ENCODE data around the gene PCYT2. TPM values are rescaled to one million over a fixed set of nuclear protein-coding genes. Genes with fewer than 3 reads are reported as not detected.

PCYT2 gene
- total and polyA plus RNA-seq, 5 donors from 2014 or later, result 25.6 to 30.9 (median 28.0) TPM

GRCh38 chr17:81931557-81932332 is 20.5 kb upstream of the PCYT2 start:
- peak overlapping the region in 2 of 4 donors; percentile 51 to 78 for H3K4me3 Mint-ChIP-seq
- no peak for DNase-seq
- Histone ChIP-seq H3K27ac (ENCODE audit: insufficient read depth, low read length, poor library complexity, severe bottlenecking) (no peak overlapping the region), H3K4me3 (ENCODE audit: low read depth, low read length) (no peak overlapping the region), H3K27me3 (ENCODE audit: control insufficient read depth, insufficient read depth, low read length) (no peaks in the 10 kb centered on the region), H3K36me3 (ENCODE audit: control insufficient read depth, insufficient read depth, low read length) (no peaks in the 10 kb centered on the region), H3K4me1 (ENCODE audit: control insufficient read depth, insufficient read depth, low read length, poor library complexity, severe bottlenecking) (peaks cover 19% of the 10 kb centered on the region), H3K9me3 (ENCODE audit: control insufficient read depth in 2 of 2, low read length in 2 of 2) (no peaks in the 10 kb centered on the region)
- H3K36me3 Mint-ChIP-seq, result no peaks in the 10 kb centered on the region
- H3K4me1 Mint-ChIP-seq, result peaks cover 0 to 13% (median 0%) of the 10 kb centered on the region in 4 donors
- H3K27me3 Mint-ChIP-seq, result peaks cover 12% of the 10 kb centered on the region
- ATAC-seq (ENCODE audit: low read depth in 2 of 2), result no peak
- H3K9me3 Mint-ChIP-seq, result peaks cover 0 to 1% (median 0%) of the 10 kb centered on the region in 7 donors
- H3K27ac Mint-ChIP-seq, result no peak overlapping the region

- no peak overlapping the region for H3K4me3 ChIP-seq (ENCODE audit: low read depth, low read length)
- no peaks in the 10 kb centered on the region for H3K9me3 ChIP-seq (ENCODE audit: control insufficient read depth in 2 of 2, low read length in 2 of 2)
- peaks cover 22% of the 10 kb centered on the region for H3K4me1 ChIP-seq (ENCODE audit: control insufficient read depth, insufficient read depth, low read length, poor library complexity, severe bottlenecking)
- H3K27ac ChIP-seq (ENCODE audit: insufficient read depth, low read length, poor library complexity, severe bottlenecking), result no peak overlapping the region
- Mint-ChIP-seq H3K27me3 (peaks cover 12% of the 10 kb centered on the region), H3K4me3 (peak overlapping the region in 2 of 4 donors; percentile 78 to 90), H3K36me3 (no peaks in the 10 kb centered on the region), H3K4me1 (peaks cover 0 to 13% (median 4%) of the 10 kb centered on the region in 4 donors), H3K9me3 (peaks cover 0 to 1% (median 0%) of the 10 kb centered on the region in 7 donors), H3K27ac (no peak overlapping the region)
- H3K36me3 ChIP-seq (ENCODE audit: control insufficient read depth, insufficient read depth, low read length), result no peaks in the 10 kb centered on the region
- ATAC-seq (ENCODE audit: low read depth in 2 of 2), result no peak
- H3K27me3 ChIP-seq (ENCODE audit: control insufficient read depth, insufficient read depth, low read length), result no peaks in the 10 kb centered on the region
- DNase-seq, result no peak
Measured at GRCh38 chr17:81931189-81931556, 20.0 kb upstream of the PCYT2 start.

- no peaks in the 10 kb centered on the region for H3K9me3 ChIP-seq (ENCODE audit: control insufficient read depth in 2 of 2, low read length in 2 of 2)
- H3K36me3 Mint-ChIP-seq, result no peaks in the 10 kb centered on the region
- H3K27ac ChIP-seq (ENCODE audit: insufficient read depth, low read length, poor library complexity, severe bottlenecking), result no peak overlapping the region
- no peaks in the 10 kb centered on the region for H3K27me3 ChIP-seq (ENCODE audit: control insufficient read depth, insufficient read depth, low read length)
- H3K4me1 ChIP-seq (ENCODE audit: control insufficient read depth, insufficient read depth, low read length, poor library complexity, severe bottlenecking), result peaks cover 27% of the 10 kb centered on the region
- H3K4me3 ChIP-seq (ENCODE audit: low read depth, low read length), result no peak overlapping the region
- H3K4me3 Mint-ChIP-seq, result peak overlapping the region in 2 of 4 donors; percentile 78 to 90
- H3K27ac Mint-ChIP-seq, result no peak overlapping the region
- H3K4me1 Mint-ChIP-seq, result peaks cover 0 to 15% (median 7%) of the 10 kb centered on the region in 4 donors
- H3K27me3 Mint-ChIP-seq, result peaks cover 12% of the 10 kb centered on the region
- DNase-seq (no peak), ATAC-seq (ENCODE audit: low read depth in 2 of 2) (no peak)
- no peaks in the 10 kb centered on the region for H3K36me3 ChIP-seq (ENCODE audit: control insufficient read depth, insufficient read depth, low read length)
- peaks cover 0 to 1% (median 0%) of the 10 kb centered on the region in 7 donors for H3K9me3 Mint-ChIP-seq
Measured at GRCh38 chr17:81930142-81931125, 19.2 kb upstream of the PCYT2 start.

GRCh38 chr17:81929253-81930141 is 18.3 kb upstream of the PCYT2 start:
- Mint-ChIP-seq H3K36me3 (no peaks in the 10 kb centered on the region), H3K9me3 (peaks cover 0 to 1% (median 0%) of the 10 kb centered on the region in 7 donors), H3K27me3 (peaks cover 12% of the 10 kb centered on the region), H3K4me3 (peak overlapping the region in 3 of 4 donors; percentile 48 to 84 (median 52)), H3K27ac (peak overlapping the region in 1 of 3 donors; percentile 60), H3K4me1 (peaks cover 0 to 23% (median 7%) of the 10 kb centered on the region in 4 donors)
- Histone ChIP-seq H3K9me3 (ENCODE audit: control insufficient read depth in 2 of 2, low read length in 2 of 2) (no peaks in the 10 kb centered on the region), H3K4me3 (ENCODE audit: low read depth, low read length) (no peak overlapping the region), H3K36me3 (ENCODE audit: control insufficient read depth, insufficient read depth, low read length) (no peaks in the 10 kb centered on the region), H3K27me3 (ENCODE audit: control insufficient read depth, insufficient read depth, low read length) (no peaks in the 10 kb centered on the region), H3K27ac (ENCODE audit: insufficient read depth, low read length, poor library complexity, severe bottlenecking) (no peak overlapping the region), H3K4me1 (ENCODE audit: control insufficient read depth, insufficient read depth, low read length, poor library complexity, severe bottlenecking) (peaks cover 35% of the 10 kb centered on the region)
- ATAC-seq (ENCODE audit: low read depth in 2 of 2) (no peak), DNase-seq (no peak)

GRCh38 chr17:81928544-81929252 is 17.5 kb upstream of the PCYT2 start:
- Histone ChIP-seq H3K27me3 (ENCODE audit: control insufficient read depth, insufficient read depth, low read length) (no peaks in the 10 kb centered on the region), H3K27ac (ENCODE audit: insufficient read depth, low read length, poor library complexity, severe bottlenecking) (no peak overlapping the region), H3K9me3 (ENCODE audit: control insufficient read depth in 2 of 2, low read length in 2 of 2) (no peaks in the 10 kb centered on the region), H3K36me3 (ENCODE audit: control insufficient read depth, insufficient read depth, low read length) (no peaks in the 10 kb centered on the region), H3K4me3 (ENCODE audit: low read depth, low read length) (no peak overlapping the region), H3K4me1 (ENCODE audit: control insufficient read depth, insufficient read depth, low read length, poor library complexity, severe bottlenecking) (peaks cover 43% of the 10 kb centered on the region)
- Mint-ChIP-seq H3K9me3 (peaks cover 0 to 1% (median 0%) of the 10 kb centered on the region in 7 donors), H3K4me1 (peaks cover 0 to 30% (median 7%) of the 10 kb centered on the region in 4 donors), H3K4me3 (peak overlapping the region in 3 of 4 donors; percentile 66 to 84 (median 69)), H3K27ac (peak overlapping the region; percentile 36 to 87 (median 60)), H3K27me3 (peaks cover 12% of the 10 kb centered on the region), H3K36me3 (no peaks in the 10 kb centered on the region)
- ATAC-seq (ENCODE audit: low read depth in 2 of 2) (no peak), DNase-seq (no peak)

- Mint-ChIP-seq H3K4me1 (peaks cover 0 to 30% (median 7%) of the 10 kb centered on the region in 4 donors), H3K9me3 (peaks cover 0 to 1% (median 0%) of the 10 kb centered on the region in 7 donors), H3K27ac (peak within 1 kb of the TSS; percentile 91 to 96 (median 93)), H3K4me3 (peak within 1 kb of the TSS; percentile 85 to 93 (median 86)), H3K36me3 (no peaks in the 10 kb centered on the region), H3K27me3 (peaks cover 18% of the 10 kb centered on the region)
- ATAC-seq (ENCODE audit: low read depth in 2 of 2) (peak; percentile 65 to 67), DNase-seq (peak; percentile 85 to 93 (median 90))
- Histone ChIP-seq H3K27me3 (ENCODE audit: control insufficient read depth, insufficient read depth, low read length) (no peaks in the 10 kb centered on the region), H3K9me3 (ENCODE audit: control insufficient read depth in 2 of 2, low read length in 2 of 2) (no peaks in the 10 kb centered on the region), H3K4me3 (ENCODE audit: low read depth, low read length) (peak within 1 kb of the TSS; percentile 11), H3K36me3 (ENCODE audit: control insufficient read depth, insufficient read depth, low read length) (no peaks in the 10 kb centered on the region), H3K4me1 (ENCODE audit: control insufficient read depth, insufficient read depth, low read length, poor library complexity, severe bottlenecking) (peaks cover 43% of the 10 kb centered on the region), H3K27ac (ENCODE audit: insufficient read depth, low read length, poor library complexity, severe bottlenecking) (peak within 1 kb of the TSS; percentile 76)
Measured at GRCh38 chr17:81927653-81928543, 16.7 kb upstream of the PCYT2 start, which contains the start of gene MAFG. Gene MAFG (minus strand): TSS chr17:81927735. CDS start chr17:81923185, 4,550 bp downstream.
